Stimulated activated CD8-positive, alpha-beta memory T cell treated with anti-CD3 and anti-CD28 coated beads, Interleukin-2, amount 100 ng/mL, for 1 hour (primary cell): ENCODE results near the gene EIF4EBP2.

Source experiments
- DNase-seq, 2 donors: peaks; one replicate each; pipeline ENCODE4 v3.0.0-alpha.2; 2020; ENCODE audit warnings: low read depth in 2 of 2

EIF4EBP2 gene, protein sequence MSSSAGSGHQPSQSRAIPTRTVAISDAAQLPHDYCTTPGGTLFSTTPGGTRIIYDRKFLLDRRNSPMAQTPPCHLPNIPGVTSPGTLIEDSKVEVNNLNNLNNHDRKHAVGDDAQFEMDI

DNA sequence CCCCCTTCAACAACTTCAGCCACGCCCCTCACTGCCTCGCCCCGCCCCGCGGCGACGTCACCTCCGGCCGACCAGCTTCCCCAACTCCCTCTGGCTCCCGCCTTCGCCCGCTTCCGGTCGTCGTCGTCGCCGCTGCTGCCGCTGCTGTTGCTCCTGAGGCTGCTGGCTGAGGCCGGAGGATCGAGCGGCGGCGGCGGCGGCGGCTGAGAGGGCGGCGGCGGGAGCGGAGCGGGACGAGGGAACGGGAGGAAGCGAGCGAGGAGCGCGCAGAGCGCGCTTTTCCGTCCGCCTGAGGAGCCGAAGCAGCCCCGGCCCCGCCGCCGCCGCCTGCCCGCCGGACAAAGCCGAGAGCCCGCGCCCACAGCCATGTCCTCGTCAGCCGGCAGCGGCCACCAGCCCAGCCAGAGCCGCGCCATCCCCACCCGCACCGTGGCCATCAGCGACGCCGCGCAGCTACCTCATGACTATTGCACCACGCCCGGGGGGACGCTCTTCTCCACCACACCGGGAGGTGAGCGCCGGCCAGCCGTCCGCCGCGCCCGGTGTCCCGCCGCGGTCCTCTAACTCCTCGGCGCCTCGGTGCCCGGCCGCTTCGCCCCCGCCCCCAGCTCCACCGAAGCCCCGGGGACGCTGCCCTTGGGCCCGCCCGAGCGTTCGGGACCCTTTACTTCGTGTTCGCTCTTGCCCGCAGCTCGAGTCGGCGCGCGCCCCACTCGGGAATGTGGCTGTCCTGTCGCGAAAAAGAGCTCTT lies at the start of gene EIF4EBP2:
Gene EIF4EBP2, plus strand, starts transcription at position 110 of the 751 bp plus-strand sequence. Its CDS starts 257 bp downstream, at position 367.
- DNase-seq: peak; percentile 98

GRCh38 chr10:70354556-70354955 lies 49.4 kb upstream of the EIF4EBP2 start:
- DNase-seq: no peak

- no peak for DNase-seq
Observed at GRCh38 chr10:70355051-70356021, 48.6 kb upstream of the EIF4EBP2 start.

DNA sequence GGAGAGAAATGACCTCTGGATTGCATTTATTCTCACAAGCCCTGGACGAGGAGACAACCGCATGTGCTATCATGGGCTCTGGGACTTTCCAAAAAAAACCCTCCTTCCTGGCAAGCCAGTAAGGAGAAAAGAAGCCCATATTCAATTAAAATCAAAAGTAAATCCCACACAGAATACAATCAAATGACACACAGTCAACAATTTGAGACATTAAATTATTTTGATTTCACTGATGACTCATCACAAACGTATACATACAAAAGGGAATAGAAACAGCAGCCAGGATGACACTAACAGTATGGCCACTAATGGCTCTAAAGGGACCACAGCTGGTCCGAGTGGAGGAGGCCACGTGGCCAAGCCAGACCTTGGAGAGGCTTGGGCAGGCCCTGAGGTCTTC lies 46.4 kb upstream of the EIF4EBP2 start:
- no peak for DNase-seq

GRCh38 chr10:70358446-70358845 lies 45.5 kb upstream of the EIF4EBP2 start:
- DNase-seq: no peak

DNA sequence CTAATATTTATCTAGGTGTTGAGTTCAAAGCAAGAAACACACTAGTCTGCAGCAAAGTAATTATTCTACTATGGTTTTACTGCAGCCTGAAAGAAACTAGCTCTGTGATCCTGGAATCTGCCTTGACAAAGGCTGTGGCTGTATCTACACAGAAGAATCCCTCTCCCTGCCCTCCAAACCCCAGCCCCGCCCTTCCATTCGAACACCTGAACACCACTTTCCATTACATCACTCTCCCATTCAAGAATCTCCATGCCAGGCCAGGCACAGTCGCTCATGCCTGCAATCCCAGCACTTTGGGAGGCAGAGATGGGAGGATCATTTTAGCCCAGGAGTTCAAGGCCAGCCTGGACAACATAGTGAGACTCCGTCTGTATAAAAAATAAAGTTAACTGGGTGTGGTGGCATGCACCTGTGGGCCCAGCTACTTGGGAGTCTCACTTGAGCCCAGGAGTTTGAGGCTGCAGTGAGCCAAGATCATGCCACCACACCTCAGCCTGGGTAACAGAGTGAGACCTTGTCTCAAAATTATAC lies 44.9 kb upstream of the EIF4EBP2 start:
- DNase-seq: no peak

- DNase-seq: no peak
Observed at GRCh38 chr10:70360215-70360614, 43.7 kb upstream of the EIF4EBP2 start.

GRCh38 chr10:70362328-70362727 lies 41.6 kb upstream of the EIF4EBP2 start:
- no peak for DNase-seq

- DNase-seq: no peak
Observed at GRCh38 chr10:70363292-70363691, 40.7 kb upstream of the EIF4EBP2 start.

DNA sequence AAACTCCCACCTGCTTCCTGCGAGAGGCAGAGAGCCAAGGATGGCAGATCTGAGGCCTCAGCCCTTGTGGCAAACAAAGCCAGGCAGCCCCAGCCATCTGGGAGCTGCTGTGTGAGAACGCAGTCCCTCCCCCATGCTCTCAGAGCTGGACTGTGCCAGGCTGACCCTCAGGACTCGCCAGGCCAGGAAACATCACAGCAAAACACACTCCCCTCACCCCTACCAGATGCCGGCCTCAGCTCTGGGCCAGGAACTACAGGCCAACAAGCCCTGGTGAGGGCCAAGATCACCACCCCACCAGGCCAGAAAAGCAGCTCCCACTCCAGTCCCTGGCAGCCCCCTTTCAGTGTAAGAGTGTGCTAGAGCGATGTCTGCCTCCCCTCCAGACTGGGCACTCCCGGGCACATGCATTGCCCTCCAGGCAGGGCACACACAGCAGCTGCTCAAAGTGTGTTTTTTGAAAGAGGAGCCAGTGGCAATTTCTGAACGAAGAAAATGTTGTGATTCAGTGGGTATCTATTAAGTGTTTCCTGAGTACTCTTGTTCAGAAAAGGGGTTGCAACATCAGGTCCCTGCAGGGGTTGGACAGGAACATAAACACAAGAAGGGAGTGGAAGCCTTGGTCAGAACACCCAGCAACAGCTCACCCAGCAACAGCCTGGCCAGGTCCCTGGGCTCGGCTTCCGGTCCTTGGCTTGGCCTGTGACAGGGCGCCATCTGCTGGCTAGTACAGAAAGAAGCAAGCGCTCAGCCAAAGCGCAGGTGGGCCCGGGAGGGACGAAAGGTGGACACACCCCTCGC lies 39.8 kb upstream of the EIF4EBP2 start:
- peak; percentile 70 to 73 for DNase-seq

- no peak for DNase-seq
Observed at GRCh38 chr10:70364772-70365091, 39.2 kb upstream of the EIF4EBP2 start.

GRCh38 chr10:70367195-70367796 lies 36.6 kb upstream of the EIF4EBP2 start:
- DNase-seq: no peak

GRCh38 chr10:70368774-70369482 lies 35.0 kb upstream of the EIF4EBP2 start:
- DNase-seq: no peak

GRCh38 chr10:70369498-70370018 lies 34.4 kb upstream of the EIF4EBP2 start:
- DNase-seq: no peak

- no peak for DNase-seq
Observed at GRCh38 chr10:70370766-70371165, 33.2 kb upstream of the EIF4EBP2 start.

DNA sequence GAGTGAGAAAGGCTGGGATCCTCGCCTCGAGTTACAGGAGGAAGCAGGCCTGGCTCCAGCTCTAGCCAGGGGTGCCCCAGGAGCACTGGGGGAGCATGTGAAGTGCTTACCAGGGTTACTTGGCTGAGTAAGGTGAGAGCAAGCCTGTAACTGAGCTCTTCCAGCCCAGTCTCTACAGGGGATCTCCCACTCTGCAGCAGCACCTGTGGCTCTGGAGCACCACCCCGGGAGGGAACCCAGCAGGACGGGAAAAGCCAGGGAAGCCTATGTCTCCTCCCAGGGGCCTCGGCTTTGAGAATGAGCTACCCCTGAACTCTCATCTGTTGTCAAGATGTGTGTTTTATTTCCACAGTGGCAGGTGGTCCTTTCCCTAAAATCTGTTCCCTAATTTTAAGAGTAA lies 32.1 kb upstream of the EIF4EBP2 start:
- no peak for DNase-seq

DNA sequence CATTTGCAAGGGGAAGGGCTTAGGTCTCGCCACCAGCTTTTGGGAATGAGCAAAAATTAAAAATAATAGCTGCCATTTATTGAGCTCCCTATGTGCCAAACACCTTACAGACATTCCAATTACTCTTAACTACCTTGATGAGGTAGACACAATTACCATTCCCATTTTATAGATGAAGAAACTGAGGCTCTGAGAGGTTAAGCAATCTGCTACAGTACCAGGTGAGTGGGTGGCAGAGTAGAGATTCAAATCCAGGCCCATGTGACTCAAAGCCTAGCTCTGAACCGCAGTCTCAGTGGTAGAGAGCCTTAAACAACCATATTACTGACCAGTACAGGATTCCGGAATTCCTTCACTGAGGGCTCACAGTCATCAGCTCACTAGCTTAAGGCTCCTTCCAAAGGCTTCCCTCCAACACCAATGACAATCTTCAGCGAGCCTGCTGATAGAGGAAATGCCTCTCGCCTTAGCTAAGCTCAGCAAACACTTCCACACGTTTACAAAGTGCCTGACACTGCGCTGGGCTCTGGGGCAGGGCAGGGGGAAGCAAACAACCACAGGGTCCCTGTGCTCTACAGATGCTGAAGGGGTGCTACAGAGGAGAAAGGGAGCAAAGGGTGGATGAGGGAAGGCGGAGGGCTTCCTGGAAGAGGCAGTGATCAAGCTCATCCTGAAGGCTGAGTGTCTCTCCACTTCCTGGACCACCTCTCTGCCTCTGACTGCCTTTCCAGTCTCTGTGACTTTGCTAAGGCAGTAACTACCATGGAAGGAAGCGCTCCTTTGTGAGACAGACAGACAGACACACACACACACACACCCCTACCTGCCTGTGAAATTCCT lies 28.9 kb upstream of the EIF4EBP2 start:
- DNase-seq: no peak

- DNase-seq: no peak
Observed at GRCh38 chr10:70376436-70377378, 27.2 kb upstream of the EIF4EBP2 start.
